Neural progenitor cell (in vitro differentiated cells): ENCODE data around the gene POC5. TPM values are rescaled to one million over a fixed set of nuclear protein-coding genes. Genes with fewer than 3 reads are reported as not detected.

ENCODE experiments used
- DNase-seq: peaks from one replicate; pipeline ENCODE4 v3.0.0-alpha.2; 2016; ENCODE audit warnings: low spot score
- H2AFZ ChIP-seq: fragments of 200-600 bp; sonication (generic); replicated peaks from 2 replicates; pipeline ENCODE4 v1.6.1; 2016; ENCODE audit warnings: antibody characterized with exemption
- H3F3A ChIP-seq: fragments of 200-600 bp; sonication (generic); 2 replicates; pipeline ENCODE4 v1.6.1; 2016; ENCODE audit warnings: antibody characterized with exemption, low read depth
- H3K27ac ChIP-seq: fragments of 200-600 bp; sonication (generic); 2 replicates; pipeline ENCODE4 v1.5.1; 2016; ENCODE audit warnings: mild to moderate bottlenecking
- H3K27me3 ChIP-seq: fragments of 200-600 bp; sonication (generic); 2 replicates; pipeline ENCODE4 v1.6.1; 2016; ENCODE audit warnings: mild to moderate bottlenecking, moderate library complexity
- H3K36me3 ChIP-seq: fragments of 200-600 bp; sonication (generic); 2 replicates; pipeline ENCODE4 v1.5.1; 2016
- H3K4me1 ChIP-seq: fragments of 200-600 bp; sonication (generic); 2 replicates; pipeline ENCODE4 v1.6.1; 2016; ENCODE audit warnings: mixed run types
- H3K4me2 ChIP-seq: fragments of 200-600 bp; sonication (generic); 2 replicates; pipeline ENCODE4 v1.6.1; 2016
- H3K4me3 ChIP-seq: fragments of 200-600 bp; sonication (generic); 2 replicates; pipeline ENCODE4 v1.5.1; 2016
- H3K79me2 ChIP-seq: fragments of 200-600 bp; sonication (generic); 2 replicates; pipeline ENCODE4 v1.6.1; 2016; ENCODE audit warnings: low read depth
- H3K9ac ChIP-seq: fragments of 200-600 bp; sonication (generic); 2 replicates; pipeline ENCODE4 v1.6.1; 2016
- H3K9me3 ChIP-seq: fragments of 200-600 bp; sonication (generic); 2 replicates; pipeline ENCODE4 v1.5.1; 2016; ENCODE audit warnings: low read depth
- H4K20me1 ChIP-seq: fragments of 200-600 bp; sonication (generic); 2 replicates; pipeline ENCODE4 v1.6.1; 2016; ENCODE audit warnings: low read depth
- H3K27ac Mint-ChIP-seq: 3 replicates; pipeline ENCODE4 v1.8.0; 2021; ENCODE audit warnings: mixed read lengths
- H3K27me3 Mint-ChIP-seq: 2 replicates; pipeline ENCODE4 v1.8.0; 2022; ENCODE audit warnings: low read depth, mild to moderate bottlenecking, inconsistent platforms, moderate library complexity, mixed read lengths; ENCODE audit not compliant: insufficient read depth
- H3K36me3 Mint-ChIP-seq: 3 replicates; pipeline ENCODE4 v1.8.0; 2021; ENCODE audit warnings: mixed read lengths
- H3K4me1 Mint-ChIP-seq: 3 replicates; pipeline ENCODE4 v1.8.0; 2021; ENCODE audit warnings: mixed read lengths
- H3K4me3 Mint-ChIP-seq: 3 replicates; pipeline ENCODE4 v1.8.0; 2021; ENCODE audit warnings: mild to moderate bottlenecking, moderate library complexity, mixed read lengths
- H3K9me3 Mint-ChIP-seq: 3 replicates; pipeline ENCODE4 v1.8.0; 2020; ENCODE audit warnings: mixed read lengths
- EZH2 ChIP-seq: fragments of 200-600 bp; sonication (generic); IDR thresholded peaks from 2 replicates; pipeline ENCODE4 v1.6.1; 2017; ENCODE audit warnings: antibody characterized with exemption, mild to moderate bottlenecking, moderate library complexity
- EZH2phosphoT487 ChIP-seq: fragments of 200-600 bp; sonication (generic); IDR thresholded peaks from 2 replicates; pipeline ENCODE4 v1.6.1; 2017; ENCODE audit warnings: antibody characterized with exemption
- total RNA-seq: library from RNA; depleted of rRNA; stranded (reverse); fragments of >200 nt; gene quantifications from 2 replicates; pipeline ENCODE4 v1.2.3, GENCODE V29; 2015; ENCODE audit warnings: low replicate concordance
- TF ChIP-seq, protein P1 (sequence below): fragments of 200-600 bp; sonication (generic); IDR thresholded peaks from 2 replicates; pipeline ENCODE4 v1.5.1; 2017; ENCODE audit warnings: antibody characterized with exemption, mild to moderate bottlenecking

Gene POC5
- total RNA-seq, 1 donor from 2014 or later: 58.2 TPM

DNA sequence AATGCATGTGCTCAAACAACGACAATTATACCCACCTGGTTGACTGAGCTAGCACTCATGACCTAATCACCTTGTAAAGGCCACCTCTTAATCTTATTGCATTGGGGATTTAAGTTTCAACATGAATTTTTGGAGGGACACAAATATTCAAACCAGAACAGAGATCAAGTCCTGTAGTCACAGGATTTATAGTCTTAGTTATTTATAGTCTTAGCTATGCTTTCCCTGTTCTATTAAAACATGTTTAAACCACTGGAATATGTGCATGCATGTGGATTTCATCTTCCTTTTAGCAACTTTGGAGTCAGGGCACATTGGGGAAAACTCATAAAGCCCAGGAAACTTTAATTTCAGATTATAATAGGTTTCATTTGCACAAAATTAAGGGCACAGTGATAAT, 79.3 kb downstream of the POC5 start:
- no peak overlapping the region for H3K27ac ChIP-seq
- no peak for TF ChIP-seq EZH2phosphoT487
- no peak for TF ChIP-seq EZH2
- TF ChIP-seq, protein P1, sequence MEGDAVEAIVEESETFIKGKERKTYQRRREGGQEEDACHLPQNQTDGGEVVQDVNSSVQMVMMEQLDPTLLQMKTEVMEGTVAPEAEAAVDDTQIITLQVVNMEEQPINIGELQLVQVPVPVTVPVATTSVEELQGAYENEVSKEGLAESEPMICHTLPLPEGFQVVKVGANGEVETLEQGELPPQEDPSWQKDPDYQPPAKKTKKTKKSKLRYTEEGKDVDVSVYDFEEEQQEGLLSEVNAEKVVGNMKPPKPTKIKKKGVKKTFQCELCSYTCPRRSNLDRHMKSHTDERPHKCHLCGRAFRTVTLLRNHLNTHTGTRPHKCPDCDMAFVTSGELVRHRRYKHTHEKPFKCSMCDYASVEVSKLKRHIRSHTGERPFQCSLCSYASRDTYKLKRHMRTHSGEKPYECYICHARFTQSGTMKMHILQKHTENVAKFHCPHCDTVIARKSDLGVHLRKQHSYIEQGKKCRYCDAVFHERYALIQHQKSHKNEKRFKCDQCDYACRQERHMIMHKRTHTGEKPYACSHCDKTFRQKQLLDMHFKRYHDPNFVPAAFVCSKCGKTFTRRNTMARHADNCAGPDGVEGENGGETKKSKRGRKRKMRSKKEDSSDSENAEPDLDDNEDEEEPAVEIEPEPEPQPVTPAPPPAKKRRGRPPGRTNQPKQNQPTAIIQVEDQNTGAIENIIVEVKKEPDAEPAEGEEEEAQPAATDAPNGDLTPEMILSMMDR: no peak
- Mint-ChIP-seq H3K27me3 (no peaks in the 10 kb centered on the region), H3K4me1 (no peaks in the 10 kb centered on the region), H3K4me3 (no peak overlapping the region), H3K36me3 (no peaks in the 10 kb centered on the region), H3K27ac (no peak overlapping the region), H3K9me3 (peaks cover 2% of the 10 kb centered on the region)
- H3K36me3 ChIP-seq: no peaks in the 10 kb centered on the region
- no peak overlapping the region for H3K4me2 ChIP-seq
- no peak overlapping the region for H3K4me3 ChIP-seq
- H3K79me2 ChIP-seq: no peaks in the 10 kb centered on the region
- H3K27me3 ChIP-seq: no peaks in the 10 kb centered on the region
- H3F3A ChIP-seq: no peaks in the 10 kb centered on the region
- H3K9me3 ChIP-seq: no peaks in the 10 kb centered on the region
- H3K9ac ChIP-seq: no peak overlapping the region
- H2AFZ ChIP-seq: no peak overlapping the region
- no peak for DNase-seq
- no peaks in the 10 kb centered on the region for H3K4me1 ChIP-seq
- no peaks in the 10 kb centered on the region for H4K20me1 ChIP-seq

DNA sequence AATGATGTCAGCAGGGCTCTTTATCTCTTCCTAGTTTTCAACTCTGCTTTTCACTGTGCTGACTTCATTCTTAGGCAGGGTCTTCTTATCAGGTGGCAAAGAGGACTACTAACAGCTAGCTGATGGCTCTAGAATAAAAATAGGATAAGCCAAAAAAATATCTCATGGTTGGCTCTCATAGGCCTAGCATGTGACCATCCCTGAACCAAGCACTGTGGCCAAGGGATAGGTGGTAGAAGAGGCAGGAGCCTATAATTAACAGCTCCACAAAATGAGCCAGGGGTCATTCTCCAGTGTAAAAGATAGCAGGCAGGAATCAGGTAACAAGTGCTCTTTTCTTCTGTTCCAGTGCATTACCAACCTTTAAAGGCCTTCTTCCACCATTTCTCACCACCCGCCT, 84.9 kb downstream of the POC5 start:
- Mint-ChIP-seq H3K27me3 (no peaks in the 10 kb centered on the region), H3K4me1 (no peaks in the 10 kb centered on the region), H3K36me3 (no peaks in the 10 kb centered on the region), H3K27ac (no peak overlapping the region), H3K4me3 (no peak overlapping the region), H3K9me3 (no peaks in the 10 kb centered on the region)
- Histone ChIP-seq H3F3A (no peaks in the 10 kb centered on the region), H4K20me1 (no peaks in the 10 kb centered on the region), H3K27me3 (no peaks in the 10 kb centered on the region), H3K36me3 (no peaks in the 10 kb centered on the region), H3K4me1 (no peaks in the 10 kb centered on the region), H3K4me2 (no peak overlapping the region), H3K79me2 (no peaks in the 10 kb centered on the region), H3K9ac (no peak overlapping the region), H3K4me3 (no peak overlapping the region), H3K9me3 (no peaks in the 10 kb centered on the region), H3K27ac (no peak overlapping the region), H2AFZ (no peak overlapping the region)
- no peak for DNase-seq
- TF ChIP-seq, protein P1: no peak
- no peak for TF ChIP-seq EZH2phosphoT487
- TF ChIP-seq EZH2: no peak

DNA sequence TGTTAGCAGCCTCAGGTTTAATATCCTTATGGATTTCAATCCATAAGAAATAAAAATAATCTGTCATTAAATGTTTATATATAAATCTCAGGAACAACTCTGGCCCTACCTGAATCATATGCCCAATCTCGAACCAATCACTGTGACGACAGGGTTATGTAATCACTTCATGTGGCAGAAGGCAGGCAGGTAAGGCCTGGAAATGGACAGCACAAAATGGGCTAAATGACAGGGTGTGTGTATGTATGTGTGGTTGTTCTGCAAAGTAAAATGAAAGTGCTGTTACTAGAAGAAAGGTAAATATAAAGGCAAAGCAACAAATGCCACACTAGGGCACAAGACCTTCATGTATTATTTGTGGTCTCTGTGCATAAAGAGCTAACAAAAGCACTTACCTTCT, 86.4 kb downstream of the POC5 start:
- Histone ChIP-seq H3K79me2 (no peaks in the 10 kb centered on the region), H3K4me2 (no peak overlapping the region), H3K27ac (no peak overlapping the region), H3F3A (no peaks in the 10 kb centered on the region), H3K9ac (no peak overlapping the region), H3K4me1 (no peaks in the 10 kb centered on the region), H3K27me3 (no peaks in the 10 kb centered on the region), H3K36me3 (no peaks in the 10 kb centered on the region), H4K20me1 (no peaks in the 10 kb centered on the region), H2AFZ (no peak overlapping the region), H3K4me3 (no peak overlapping the region), H3K9me3 (no peaks in the 10 kb centered on the region)
- no peaks in the 10 kb centered on the region for H3K27me3 Mint-ChIP-seq
- no peaks in the 10 kb centered on the region for H3K36me3 Mint-ChIP-seq
- no peak overlapping the region for H3K4me3 Mint-ChIP-seq
- no peaks in the 10 kb centered on the region for H3K4me1 Mint-ChIP-seq
- H3K9me3 Mint-ChIP-seq: no peaks in the 10 kb centered on the region
- no peak for DNase-seq
- H3K27ac Mint-ChIP-seq: no peak overlapping the region
- no peak for TF ChIP-seq EZH2
- TF ChIP-seq EZH2phosphoT487: no peak
- TF ChIP-seq, protein P1: no peak

DNA sequence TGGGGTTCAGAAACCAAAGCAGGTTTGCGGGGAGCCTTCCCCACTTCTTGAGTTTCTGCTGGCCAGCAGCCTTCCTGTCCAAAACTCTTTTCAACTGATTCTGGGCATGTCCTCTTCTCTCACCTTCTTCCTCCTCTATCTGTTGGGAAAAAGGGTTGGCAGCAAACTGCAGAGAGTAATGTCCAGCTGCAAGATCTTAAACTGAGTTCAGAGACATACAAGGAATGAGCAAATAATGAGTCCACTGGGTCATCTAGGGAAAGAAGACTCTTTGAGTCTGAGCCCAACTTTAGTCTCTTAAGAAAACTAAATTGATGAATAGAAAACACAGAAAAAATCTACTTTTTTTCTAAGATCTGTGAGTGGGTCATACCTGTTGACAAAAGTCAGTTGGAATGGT, 89.4 kb downstream of the POC5 start:
- no peaks in the 10 kb centered on the region for H3K27me3 Mint-ChIP-seq
- Histone ChIP-seq H2AFZ (no peak overlapping the region), H3K4me1 (no peaks in the 10 kb centered on the region), H3K27me3 (no peaks in the 10 kb centered on the region), H3K79me2 (no peaks in the 10 kb centered on the region), H3K4me3 (no peak overlapping the region), H4K20me1 (no peaks in the 10 kb centered on the region), H3K9me3 (no peaks in the 10 kb centered on the region), H3K36me3 (no peaks in the 10 kb centered on the region), H3K4me2 (no peak overlapping the region), H3K9ac (no peak overlapping the region), H3F3A (no peaks in the 10 kb centered on the region), H3K27ac (no peak overlapping the region)
- H3K27ac Mint-ChIP-seq: no peak overlapping the region
- TF ChIP-seq EZH2 (no peak), EZH2phosphoT487 (no peak)
- TF ChIP-seq, protein P1: no peak
- H3K36me3 Mint-ChIP-seq: no peaks in the 10 kb centered on the region
- no peak overlapping the region for H3K4me3 Mint-ChIP-seq
- no peaks in the 10 kb centered on the region for H3K4me1 Mint-ChIP-seq
- H3K9me3 Mint-ChIP-seq: no peaks in the 10 kb centered on the region
- DNase-seq: no peak
